HUES6 (cell line): ENCODE measurements around the gene SIGLECL1.

Experiments used
- H3K27ac ChIP-seq: 2 replicates; pipeline ENCODE4 v1.7.0; 2013; ENCODE audit warnings: low read depth, mild to moderate bottlenecking, low read length, inconsistent platforms
- H3K27me3 ChIP-seq: 2 replicates; pipeline ENCODE4 v1.6.1; 2013; ENCODE audit warnings: low read length; ENCODE audit not compliant: control insufficient read depth, insufficient read depth
- H3K36me3 ChIP-seq: 2 replicates; pipeline ENCODE4 v1.6.1; 2013; ENCODE audit warnings: low read length; ENCODE audit not compliant: control insufficient read depth, insufficient read depth
- H3K4me1 ChIP-seq: 2 replicates; pipeline ENCODE4 v1.6.1; 2013; ENCODE audit warnings: low read length; ENCODE audit not compliant: control insufficient read depth, insufficient read depth
- H3K4me3 ChIP-seq: 2 replicates; pipeline ENCODE4 v1.5.1; 2013; ENCODE audit warnings: low read depth, low read length
- H3K9ac ChIP-seq: one replicate; pipeline ENCODE4 v1.6.1; 2013; ENCODE audit warnings: mild to moderate bottlenecking, low read length
- H3K9me3 ChIP-seq: 2 replicates; pipeline ENCODE4 v1.6.1; 2013; ENCODE audit warnings: low read depth, low read length; ENCODE audit not compliant: control insufficient read depth, insufficient read depth

Gene SIGLECL1

DNA sequence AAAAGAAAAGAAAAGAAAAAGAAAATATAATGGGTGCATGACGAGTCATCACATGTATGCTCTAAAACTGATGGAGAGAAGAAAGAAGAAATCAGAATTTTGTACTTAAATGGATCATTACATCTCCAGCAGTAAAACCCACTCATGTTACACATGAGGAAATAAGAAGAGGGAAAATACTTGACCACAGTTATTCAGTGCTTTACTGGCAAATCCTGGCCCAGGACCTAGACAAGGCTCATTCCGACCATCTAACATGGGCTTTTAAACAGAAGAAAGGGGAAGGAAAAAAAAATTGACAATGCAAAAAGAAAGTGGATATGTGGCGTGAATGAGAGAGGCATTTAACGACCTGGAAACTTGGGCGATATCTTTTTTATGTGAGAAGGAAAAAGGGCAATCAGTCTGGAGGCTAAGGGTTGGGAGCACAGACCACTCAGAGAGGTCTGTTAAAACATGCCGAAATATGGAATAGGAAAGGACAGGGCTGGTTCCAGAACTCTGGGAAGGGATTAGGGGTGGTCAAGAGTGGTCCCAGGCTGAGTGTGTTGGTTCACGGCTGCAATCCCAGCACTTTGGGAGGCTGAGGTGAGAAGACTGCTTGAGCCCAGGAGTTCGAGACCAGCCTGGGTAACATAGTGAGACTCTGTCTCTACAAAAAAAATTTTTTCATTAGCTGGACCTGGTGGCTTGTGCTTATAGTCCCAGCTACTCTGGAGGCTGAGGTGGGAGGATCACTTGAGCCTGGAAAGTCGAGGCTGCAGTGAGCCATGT, 1.6 kb downstream of the SIGLECL1 start:
- Histone ChIP-seq H3K9me3 (peaks cover 5% of the 10 kb centered on the region; the same call in 1 of the 2 replicates), H3K4me1 (no peaks in the 10 kb centered on the region), H3K4me3 (no peak overlapping the region), H3K27me3 (no peaks in the 10 kb centered on the region), H3K9ac (no peak overlapping the region), H3K36me3 (no peaks in the 10 kb centered on the region), H3K27ac (no peak overlapping the region)

DNA sequence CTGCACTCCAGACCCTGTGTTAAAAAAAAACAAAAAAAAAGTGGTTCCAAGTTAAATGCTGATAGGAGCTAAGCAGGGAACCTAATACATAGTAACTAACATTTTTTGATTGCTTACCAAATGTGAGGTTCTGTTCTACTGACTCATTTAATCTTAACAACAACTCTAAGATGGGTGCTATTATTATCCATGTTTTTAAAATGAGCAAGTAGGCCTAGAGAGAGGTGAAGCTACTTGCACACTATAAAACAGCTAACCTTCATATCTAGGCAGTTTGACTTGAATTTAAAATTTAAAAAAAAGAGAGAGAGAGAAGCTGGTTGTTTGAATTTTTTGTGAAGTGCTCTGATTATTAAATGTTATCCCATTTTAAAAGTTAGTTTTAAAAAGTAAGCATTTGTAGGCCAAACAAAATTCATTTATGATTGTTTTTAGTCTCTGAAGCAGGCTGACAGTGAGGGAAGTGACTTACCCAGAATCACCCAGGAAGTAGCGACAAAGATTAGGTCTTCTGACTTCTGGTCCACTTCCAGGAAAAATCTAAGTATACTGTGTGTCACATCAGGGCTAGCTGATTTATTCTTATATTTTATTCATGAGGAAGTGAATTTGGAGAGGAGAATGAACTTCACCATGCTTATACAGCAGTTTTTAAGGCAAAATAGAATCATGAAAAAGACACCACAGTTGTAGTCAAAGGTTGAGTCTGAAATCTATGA, 2.4 kb downstream of the SIGLECL1 start:
- no peak overlapping the region for H3K9ac ChIP-seq
- H3K9me3 ChIP-seq, result peaks cover 8% of the 10 kb centered on the region; the same call in 1 of the 2 replicates
- no peaks in the 10 kb centered on the region for H3K27me3 ChIP-seq
- no peak overlapping the region for H3K4me3 ChIP-seq
- no peak overlapping the region for H3K27ac ChIP-seq
- H3K4me1 ChIP-seq, result 0 out of 2 replicates have a peak, but pooled peaks cover under 1% of the 10 kb centered on the region
- no peaks in the 10 kb centered on the region for H3K36me3 ChIP-seq

DNA sequence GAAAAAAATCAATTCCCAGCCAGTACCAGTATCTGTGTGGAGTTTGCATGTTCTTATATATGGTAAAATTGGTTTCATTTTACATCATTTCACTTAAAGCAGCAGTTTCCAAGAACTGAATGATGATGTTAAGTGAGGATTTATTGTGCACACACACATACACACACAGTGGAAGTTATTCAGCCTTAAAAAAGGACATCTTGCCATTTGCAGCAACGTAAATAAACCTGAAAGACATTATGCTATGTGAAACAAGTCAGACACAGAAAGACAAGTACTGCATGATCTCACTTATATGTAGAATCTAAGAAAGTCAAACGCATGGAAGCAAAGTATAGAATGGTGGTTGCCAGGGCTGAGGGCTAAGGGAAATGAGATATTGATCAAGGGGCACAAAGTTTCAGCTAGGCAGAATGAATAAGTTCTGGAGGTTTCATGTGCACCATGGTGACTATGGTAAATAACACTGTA, 5.3 kb downstream of the SIGLECL1 start:
- Histone ChIP-seq H3K4me1 (peaks cover 9% of the 10 kb centered on the region; the same call in 1 of the 2 replicates), H3K4me3 (no peak overlapping the region), H3K9ac (no peak overlapping the region), H3K27me3 (no peaks in the 10 kb centered on the region), H3K9me3 (0 out of 2 replicates have a peak, but pooled peaks cover 3% of the 10 kb centered on the region), H3K36me3 (no peaks in the 10 kb centered on the region), H3K27ac (no peak overlapping the region)

DNA sequence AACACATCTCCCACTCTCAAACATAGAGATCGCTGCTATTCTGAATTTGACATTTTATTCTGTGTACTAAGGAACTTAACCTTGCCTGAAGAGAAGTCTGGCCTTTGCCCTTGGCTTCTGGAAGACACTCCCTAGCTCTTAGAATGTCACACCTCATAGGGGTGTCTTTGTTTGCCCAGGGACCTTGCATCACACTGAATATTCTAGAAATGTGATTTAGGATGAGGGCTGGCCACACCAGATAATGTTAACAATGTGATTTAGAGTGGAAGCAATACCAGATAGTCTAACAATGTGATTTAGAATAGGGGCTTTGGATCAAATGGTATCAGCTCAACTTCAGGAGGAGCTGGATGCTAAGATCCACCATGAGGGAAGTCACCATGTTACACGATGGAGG, 6.6 kb downstream of the SIGLECL1 start:
- peaks cover 3% of the 10 kb centered on the region; the same call in 1 of the 2 replicates for H3K9me3 ChIP-seq
- H3K4me1 ChIP-seq, result peaks cover 9% of the 10 kb centered on the region; the same call in 1 of the 2 replicates
- H3K4me3 ChIP-seq, result no peak overlapping the region
- H3K9ac ChIP-seq, result no peak overlapping the region
- no peak overlapping the region for H3K27ac ChIP-seq
- no peaks in the 10 kb centered on the region for H3K27me3 ChIP-seq
- no peaks in the 10 kb centered on the region for H3K36me3 ChIP-seq

DNA sequence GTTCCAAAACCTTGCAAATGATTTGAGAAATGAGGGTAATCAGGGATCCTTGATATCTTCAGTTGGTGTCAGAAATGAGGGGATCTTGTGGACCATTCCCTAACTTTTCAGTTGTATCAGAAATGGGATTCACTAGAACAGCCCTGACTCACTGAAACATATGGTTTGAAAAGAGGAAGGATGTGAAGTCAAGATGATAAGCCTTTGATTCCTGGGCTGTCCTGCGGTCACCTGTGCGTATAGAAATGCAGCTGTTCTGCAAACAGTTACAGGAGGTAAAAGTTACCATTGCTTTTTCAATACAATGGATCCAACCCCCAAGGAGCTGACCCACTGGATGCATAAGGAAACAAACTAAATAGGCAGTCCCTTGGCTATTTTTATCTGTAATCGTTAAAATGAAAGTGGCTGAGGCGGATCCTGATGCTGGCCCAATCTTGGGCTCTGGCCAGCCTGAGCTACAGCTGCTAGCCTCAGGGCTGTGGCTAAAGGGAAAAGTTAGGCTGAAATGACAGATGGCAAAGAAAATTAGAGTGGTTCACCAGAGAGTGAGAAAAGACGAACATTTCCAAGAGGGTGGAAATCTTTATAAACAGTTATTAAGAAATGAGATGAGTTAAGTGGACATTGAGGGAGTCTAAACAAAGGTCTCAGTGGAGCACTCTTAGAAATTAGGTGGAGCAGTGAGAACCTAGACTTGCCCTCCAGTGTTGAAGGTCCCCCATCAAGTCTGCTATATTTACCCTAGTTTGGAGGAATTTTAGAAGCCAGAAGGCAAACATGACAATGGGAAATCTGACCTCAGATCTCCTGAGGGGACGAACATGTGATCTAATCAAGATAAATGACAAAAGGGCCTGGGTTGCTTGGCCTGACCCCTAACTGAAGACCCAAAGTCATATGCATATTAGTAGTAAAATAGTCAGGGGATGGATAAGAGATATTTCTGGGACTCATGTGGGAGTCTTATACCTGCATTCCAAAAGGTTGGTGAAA, 7.6 kb downstream of the SIGLECL1 start:
- H3K4me3 ChIP-seq, result no peak overlapping the region
- no peak overlapping the region for H3K27ac ChIP-seq
- H3K27me3 ChIP-seq, result no peaks in the 10 kb centered on the region
- peaks cover 3% of the 10 kb centered on the region; the same call in 1 of the 2 replicates for H3K9me3 ChIP-seq
- no peaks in the 10 kb centered on the region for H3K36me3 ChIP-seq
- H3K4me1 ChIP-seq, result peaks cover 9% of the 10 kb centered on the region; the same call in 1 of the 2 replicates
- no peak overlapping the region for H3K9ac ChIP-seq

DNA sequence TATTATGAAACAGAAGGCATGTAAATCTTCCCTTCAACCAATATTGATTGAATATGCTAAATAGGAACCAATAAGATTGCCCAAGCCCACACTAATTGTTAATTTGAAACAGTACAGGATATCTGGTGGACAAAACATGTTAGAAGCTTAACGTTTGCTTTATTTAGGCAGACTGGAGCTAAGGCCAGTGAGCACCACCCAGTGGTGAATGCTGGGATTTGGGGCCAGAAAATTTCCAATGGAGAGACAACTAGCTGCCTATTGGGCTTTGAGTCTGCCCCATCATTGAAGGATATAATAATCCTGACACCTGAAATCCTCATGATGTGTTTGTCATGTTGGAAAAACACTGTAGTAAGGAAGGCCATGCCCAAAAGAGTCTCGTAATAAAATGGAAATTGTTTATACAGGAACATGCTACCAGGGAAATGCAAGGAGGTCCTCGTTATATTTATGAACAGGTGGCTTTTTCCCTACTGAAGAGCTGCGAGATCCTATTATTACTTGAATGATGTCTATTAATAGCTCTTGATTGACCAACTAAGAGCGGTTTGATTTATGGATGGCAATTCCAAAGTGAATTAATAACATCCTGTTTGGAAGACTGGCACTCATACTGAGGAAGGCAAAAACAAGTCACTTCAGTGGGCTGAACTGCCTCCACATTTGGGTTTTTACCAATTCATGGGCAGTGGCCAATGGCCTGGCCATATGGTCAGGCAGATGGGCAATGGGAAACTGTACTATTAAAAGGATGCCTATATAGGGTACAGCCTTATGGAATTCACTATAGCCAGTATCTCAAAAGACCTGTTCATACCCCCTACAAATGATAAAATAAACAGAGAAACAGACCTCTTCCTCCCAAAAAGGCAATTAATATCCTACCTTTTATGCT, 8.7 kb downstream of the SIGLECL1 start:
- H3K4me3 ChIP-seq, result no peak overlapping the region
- no peaks in the 10 kb centered on the region for H3K36me3 ChIP-seq
- H3K9ac ChIP-seq, result no peak overlapping the region
- peaks cover 3% of the 10 kb centered on the region; the same call in 1 of the 2 replicates for H3K9me3 ChIP-seq
- H3K27me3 ChIP-seq, result no peaks in the 10 kb centered on the region
- H3K4me1 ChIP-seq, result peaks cover 9% of the 10 kb centered on the region; the same call in 1 of the 2 replicates
- H3K27ac ChIP-seq, result no peak overlapping the region

DNA sequence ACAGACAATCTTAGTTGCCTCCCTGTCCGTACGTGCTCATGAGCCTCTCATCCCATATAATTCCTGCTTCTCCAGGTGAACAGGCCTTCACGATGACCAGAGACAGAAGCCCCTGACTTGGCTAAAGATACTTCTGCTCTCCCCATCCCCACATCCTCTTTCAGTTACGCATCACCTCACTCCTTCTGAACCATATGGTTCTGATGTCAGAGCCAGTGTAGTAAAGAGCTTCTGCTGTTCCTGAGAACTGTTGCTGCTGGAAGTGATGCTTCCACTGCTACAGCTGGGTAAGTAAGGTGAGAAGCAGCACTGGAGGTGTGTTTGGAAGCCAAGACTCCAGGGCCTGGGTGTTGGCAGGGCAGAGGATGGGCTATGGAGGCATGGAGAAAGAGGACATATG, 12.9 kb downstream of the SIGLECL1 start:
- Histone ChIP-seq H3K9ac (no peak overlapping the region), H3K27ac (no peak overlapping the region), H3K4me1 (peaks cover 3% of the 10 kb centered on the region), H3K27me3 (0 out of 2 replicates have a peak, but pooled peaks cover 4% of the 10 kb centered on the region), H3K4me3 (no peak overlapping the region), H3K36me3 (no peaks in the 10 kb centered on the region), H3K9me3 (no peaks in the 10 kb centered on the region; the same call in 1 of the 2 replicates)

DNA sequence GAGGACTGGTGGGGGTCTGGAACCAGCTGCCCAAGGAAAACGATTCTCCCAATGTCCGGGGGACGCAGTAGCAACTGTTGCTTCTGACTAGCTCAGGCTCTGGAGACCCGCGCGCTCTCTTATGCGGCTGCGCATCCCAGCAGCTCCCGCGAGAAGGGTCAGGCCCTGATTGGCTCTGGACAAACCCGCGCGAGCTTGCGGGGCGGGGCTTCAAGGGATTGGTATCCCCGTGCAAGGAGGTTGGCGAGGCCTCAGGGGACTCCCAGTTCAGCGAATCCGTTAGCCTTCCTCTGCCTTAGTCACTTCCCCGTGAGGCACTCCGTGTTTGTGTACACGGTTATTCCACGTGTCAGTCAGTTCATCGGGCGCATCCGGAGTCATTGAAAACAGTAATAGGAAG, 20.2 kb downstream of the SIGLECL1 start:
- Histone ChIP-seq H3K9ac (no peak overlapping the region), H3K36me3 (no peaks in the 10 kb centered on the region), H3K4me3 (no peak overlapping the region), H3K27ac (no peak overlapping the region), H3K27me3 (no peaks in the 10 kb centered on the region), H3K4me1 (no peaks in the 10 kb centered on the region; the same call in 1 of the 2 replicates), H3K9me3 (no peaks in the 10 kb centered on the region)

DNA sequence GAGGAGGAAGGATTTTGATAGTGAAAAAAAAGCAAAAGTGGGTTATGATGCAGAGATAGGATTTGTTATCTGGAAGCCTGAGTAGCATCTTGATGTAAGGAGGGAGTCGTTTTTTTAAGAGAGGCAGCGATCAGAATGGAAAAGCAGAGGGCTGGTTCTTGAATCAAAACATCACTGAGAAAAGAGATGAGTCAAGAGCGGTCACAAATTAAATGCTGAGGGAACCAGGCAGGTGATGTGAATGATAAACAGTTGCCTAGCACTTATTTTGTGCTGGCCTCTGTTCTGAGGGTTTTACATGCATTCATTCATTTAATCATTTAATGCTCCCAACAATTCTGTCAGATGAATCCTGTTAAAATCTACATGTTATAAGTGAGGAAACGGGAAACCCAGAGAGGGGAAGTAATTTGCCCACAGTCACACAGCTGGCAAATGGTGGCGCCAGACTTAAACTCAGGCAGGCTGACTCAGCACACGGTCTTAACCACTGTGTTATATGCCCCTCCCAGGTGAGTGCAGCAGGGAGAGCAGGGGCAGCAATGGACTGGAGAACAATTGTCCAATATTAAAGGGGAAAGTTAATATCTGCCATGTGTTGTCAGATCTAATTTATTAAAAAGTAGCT, 21.4 kb downstream of the SIGLECL1 start:
- H3K36me3 ChIP-seq, result no peaks in the 10 kb centered on the region
- no peaks in the 10 kb centered on the region for H3K9me3 ChIP-seq
- no peak overlapping the region for H3K27ac ChIP-seq
- H3K9ac ChIP-seq, result no peak overlapping the region
- H3K4me1 ChIP-seq, result no peaks in the 10 kb centered on the region
- no peaks in the 10 kb centered on the region for H3K27me3 ChIP-seq
- no peak overlapping the region for H3K4me3 ChIP-seq
